GM21515 (cell line): ENCODE data around the gene OR2T27.
A peak's percentile ranks its signal among the peaks of the same experiment; 100 is the strongest.
"Not testable (repeated sequence)": the region's sequence is repeated elsewhere in the genome, so short reads cannot be mapped to it uniquely, and the experiment has no call there.

ENCODE experiments used
- ATAC-seq: cut with Tn5 transposase; IDR thresholded peaks from one replicate; pipeline ENCODE4 v1.9.1; 2021; ENCODE audit not compliant: unreplicated experiment

The OR2T27 gene, protein sequence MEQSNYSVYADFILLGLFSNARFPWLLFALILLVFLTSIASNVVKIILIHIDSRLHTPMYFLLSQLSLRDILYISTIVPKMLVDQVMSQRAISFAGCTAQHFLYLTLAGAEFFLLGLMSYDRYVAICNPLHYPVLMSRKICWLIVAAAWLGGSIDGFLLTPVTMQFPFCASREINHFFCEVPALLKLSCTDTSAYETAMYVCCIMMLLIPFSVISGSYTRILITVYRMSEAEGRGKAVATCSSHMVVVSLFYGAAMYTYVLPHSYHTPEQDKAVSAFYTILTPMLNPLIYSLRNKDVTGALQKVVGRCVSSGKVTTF

GRCh38 chr1:248655354-248655753 lies at the start of gene OR2T27:
OR2T27 (minus strand) TSS chr1:248655528; CDS start chr1:248650884, 4,644 bp downstream.
- ATAC-seq: peak; percentile 82

- no peak for ATAC-seq
Measured at GRCh38 chr1:248704606-248705005, 49.3 kb upstream of the OR2T27 start.

DNA sequence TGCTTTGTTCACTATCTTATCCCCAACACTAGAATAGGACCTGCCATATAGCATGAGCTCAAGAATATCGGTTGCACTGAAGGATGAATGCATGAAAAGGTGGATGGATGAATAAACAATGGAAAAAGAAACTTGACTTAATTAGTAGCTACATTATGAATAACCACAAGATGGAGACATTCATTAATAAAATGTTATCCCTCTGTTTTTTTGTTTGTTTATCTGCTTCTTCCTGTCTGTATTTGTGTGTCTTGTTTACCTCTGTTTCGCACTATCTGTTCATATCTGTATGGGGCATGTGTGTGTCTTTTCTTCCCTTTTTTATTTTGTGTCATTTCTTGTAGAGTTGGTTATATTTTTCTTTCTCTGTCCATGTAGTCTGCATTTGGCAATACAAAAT lies 48.3 kb upstream of the OR2T27 start:
- ATAC-seq: no peak

GRCh38 chr1:248702714-248703113 lies 47.4 kb upstream of the OR2T27 start, which contains the start of gene OR14I1:
OR14I1 (minus strand) TSS chr1:248702766.
- no peak for ATAC-seq

GRCh38 chr1:248699099-248699498 lies 43.8 kb upstream of the OR2T27 start:
- ATAC-seq: no peak

- no peak for ATAC-seq
Measured at GRCh38 chr1:248697907-248698306, 42.6 kb upstream of the OR2T27 start.

DNA sequence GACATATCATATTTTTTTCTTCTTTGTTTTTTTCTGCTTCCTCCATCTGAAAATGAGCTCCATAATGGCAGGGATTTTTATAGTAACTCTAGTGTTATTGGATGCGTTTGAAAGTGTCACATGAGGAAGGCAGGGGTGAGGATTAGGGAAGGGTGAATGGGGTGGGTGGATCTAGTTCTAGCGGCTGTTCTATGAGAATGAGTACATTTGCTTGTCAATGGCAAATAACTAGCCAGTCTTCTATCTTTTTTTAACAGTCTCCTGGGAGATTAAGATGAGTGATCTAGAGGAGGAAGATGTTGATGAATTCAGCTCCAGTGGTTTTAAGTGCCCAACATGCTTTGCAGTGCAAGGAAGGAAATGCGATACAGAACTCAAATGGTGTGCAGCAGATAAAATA lies 41.4 kb upstream of the OR2T27 start:
- no peak for ATAC-seq

- ATAC-seq: no peak
Measured at GRCh38 chr1:248696261-248696660, 40.9 kb upstream of the OR2T27 start.

DNA sequence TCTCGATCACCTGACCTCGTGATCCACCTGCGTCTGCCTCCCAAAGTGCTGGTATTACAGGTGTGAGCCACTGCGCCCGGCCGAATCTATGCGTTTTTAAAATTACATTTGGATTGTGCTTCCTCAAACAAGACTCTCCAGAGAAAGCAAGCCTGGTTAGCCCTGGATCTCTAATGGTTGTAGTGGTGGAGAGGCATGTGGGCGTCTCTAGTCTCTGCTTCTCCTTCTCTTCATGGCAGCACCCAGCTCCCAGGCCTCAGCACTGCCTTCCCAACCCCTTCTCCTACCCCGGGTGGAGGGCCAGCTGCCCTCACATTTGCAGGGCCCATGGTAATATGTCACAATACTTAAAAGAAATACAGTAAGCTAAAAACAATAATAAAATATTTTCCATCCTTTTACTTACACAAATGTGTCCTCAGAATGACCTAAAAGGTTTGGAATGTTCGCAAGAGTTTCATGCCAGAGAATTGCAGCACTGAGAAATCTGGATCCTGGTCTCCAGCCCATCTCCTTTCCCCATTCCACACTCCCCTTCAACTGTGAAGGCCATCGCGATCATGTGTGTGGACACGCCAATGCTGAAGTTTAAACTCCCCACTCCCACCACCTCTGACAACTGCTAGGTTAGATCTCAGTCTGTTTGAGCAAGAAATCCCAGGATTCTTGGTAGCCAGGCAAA lies 40.3 kb upstream of the OR2T27 start:
- ATAC-seq: no peak

DNA sequence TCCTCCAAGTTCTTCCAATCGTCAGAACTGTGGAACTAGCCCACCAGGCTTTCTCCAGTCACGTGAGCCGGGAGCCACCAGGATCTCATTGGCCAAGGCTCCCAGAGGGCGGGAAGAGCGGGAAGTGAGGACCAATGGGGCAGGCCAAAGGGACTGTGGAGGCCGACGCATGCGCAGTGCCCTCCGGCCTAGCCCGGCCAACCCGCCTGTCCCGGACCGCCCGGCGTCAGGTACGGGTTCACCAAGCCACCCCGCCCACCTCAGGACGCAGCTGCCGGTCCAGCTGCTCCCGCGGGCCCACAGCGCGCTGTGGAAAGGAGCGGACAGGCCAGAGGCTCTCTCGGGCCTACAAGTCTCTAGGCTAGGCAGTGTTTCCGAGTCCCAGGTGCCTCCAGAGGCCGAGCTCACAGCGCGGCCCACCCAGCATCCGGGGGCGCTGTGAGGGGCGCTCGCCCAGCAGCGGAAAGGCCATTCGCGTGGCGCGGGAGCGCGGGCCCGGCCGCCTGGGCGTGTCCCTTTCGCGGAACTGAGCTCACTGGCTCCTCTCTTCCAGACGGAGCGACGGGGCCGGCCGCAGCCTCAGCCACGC lies 36.3 kb upstream of the OR2T27 start:
- no peak for ATAC-seq

- ATAC-seq: peak; percentile 65
Measured at GRCh38 chr1:248688527-248689298, 33.4 kb upstream of the OR2T27 start.

DNA sequence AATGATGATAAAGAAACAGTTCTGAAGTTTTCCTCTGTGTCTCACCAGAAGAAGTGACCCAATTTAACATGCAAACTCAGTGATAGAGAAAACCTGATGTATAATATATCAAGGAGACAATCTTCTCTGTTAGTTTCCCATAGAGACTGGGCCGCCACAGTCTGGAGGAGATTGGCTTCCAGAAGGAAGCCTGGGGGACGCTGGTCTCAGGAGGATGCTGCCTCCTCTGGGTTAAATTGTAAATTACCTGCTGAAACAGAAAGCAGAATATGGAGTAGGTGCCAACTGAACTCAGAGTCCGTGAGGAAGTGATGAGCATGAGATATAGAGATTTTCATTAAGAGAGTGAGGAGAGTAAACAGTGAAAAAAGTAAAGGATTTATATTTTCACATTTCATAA lies 31.5 kb upstream of the OR2T27 start:
- ATAC-seq: peak; percentile 83

- ATAC-seq: no peak
Measured at GRCh38 chr1:248681651-248682050, 26.3 kb upstream of the OR2T27 start.

DNA sequence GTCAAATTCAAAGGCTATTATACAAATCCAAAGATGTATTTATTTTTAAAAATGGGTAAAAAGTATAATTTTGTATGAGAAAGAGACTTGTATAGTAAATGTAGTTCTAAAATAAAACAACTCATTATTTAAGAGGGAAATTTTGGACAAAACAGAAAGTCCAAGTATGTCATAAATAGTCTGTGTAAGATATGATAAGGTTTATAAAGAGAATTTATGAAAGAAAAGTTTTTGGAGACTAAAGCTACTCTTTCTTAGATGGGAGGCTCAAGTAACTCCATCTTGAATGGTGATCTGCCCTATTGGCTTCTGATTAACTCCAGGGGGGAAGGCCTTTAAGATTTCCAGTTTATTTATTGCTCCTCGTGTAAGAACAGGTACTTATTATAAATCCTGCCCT lies 14.7 kb upstream of the OR2T27 start:
- no peak for ATAC-seq

- ATAC-seq: peak; percentile 97
Measured at GRCh38 chr1:248663453-248664328, 8.4 kb upstream of the OR2T27 start.

DNA sequence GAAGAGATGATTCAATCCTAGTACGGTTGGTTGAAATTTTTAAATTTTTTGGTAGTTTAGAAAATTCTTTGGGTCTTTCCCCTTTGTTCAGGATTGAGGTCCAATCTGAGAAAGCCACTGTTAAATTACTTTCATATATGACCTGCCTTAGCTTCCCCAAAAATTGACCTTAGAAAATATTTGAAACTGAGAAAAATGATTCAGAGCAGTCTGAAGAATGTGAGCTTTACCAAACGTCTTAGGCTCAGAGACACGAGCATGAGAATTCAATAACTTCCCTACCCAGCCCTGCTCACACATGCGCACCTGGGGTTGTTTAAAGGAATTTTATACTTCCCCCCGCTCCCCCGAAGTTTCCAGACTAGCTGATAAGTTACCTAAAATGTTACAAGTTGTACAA lies 1.5 kb upstream of the OR2T27 start:
- ATAC-seq: peak; percentile 45

DNA sequence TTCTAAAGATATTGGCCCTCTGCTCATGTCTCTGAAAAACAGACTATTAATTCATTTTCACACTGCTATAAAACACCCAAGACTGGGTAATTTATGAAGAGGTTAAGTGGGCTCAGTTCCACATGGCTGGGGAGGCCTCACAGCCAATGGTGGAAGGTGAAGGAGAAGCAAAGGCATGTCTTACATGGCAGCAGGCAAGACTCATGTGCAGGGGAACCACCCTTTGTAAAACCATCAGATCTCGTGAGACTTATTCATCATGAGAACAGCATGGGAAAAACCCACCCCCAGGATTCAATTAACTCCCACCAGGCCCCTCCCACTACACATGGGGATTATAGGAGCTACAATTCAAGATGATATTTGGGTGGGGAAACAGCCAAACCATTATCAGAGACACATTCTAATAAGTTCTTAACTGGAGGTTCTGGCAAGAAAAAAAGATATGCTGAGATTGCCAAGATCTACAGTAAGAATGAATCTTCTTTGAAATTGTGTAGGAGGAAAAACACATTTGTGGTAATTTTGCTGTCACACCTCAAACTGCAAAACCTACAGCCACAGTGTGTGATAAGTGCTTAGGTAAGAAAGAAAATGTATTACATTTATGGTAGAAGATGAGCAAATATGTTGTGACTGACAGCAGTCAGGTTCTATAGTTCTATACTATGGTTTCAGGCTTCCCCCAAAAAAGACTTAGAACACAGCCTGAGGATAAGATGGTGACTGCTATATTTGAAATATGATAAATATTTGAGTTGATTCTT lies 6.4 kb downstream of the OR2T27 start:
- ATAC-seq: not testable (repeated sequence)

DNA sequence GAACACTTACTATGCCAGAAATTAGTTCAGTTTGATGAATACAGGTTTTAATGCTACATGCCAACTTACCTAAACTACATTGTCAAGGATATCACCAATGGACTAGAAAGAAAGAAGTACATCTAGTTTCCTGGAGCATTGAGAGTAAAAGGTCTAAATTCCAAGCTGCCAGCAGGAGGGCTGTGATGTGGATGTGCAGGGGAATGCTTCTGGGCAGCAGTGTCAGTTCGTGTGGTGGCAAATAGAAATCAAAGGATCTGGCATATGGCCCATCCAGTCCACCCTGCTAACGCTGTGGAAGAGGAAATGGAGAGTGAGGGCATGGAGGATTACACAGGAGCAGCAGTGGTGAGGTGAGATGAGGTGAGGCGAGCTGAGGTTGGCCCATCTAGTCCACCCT lies 10.2 kb downstream of the OR2T27 start, which contains the start of gene OR2T35:
Gene OR2T35, minus strand, starts transcription at position 101 of the 400 bp plus-strand sequence. CDS start 6,020 bp downstream, outside the sequence.
- ATAC-seq: not testable (repeated sequence)

DNA sequence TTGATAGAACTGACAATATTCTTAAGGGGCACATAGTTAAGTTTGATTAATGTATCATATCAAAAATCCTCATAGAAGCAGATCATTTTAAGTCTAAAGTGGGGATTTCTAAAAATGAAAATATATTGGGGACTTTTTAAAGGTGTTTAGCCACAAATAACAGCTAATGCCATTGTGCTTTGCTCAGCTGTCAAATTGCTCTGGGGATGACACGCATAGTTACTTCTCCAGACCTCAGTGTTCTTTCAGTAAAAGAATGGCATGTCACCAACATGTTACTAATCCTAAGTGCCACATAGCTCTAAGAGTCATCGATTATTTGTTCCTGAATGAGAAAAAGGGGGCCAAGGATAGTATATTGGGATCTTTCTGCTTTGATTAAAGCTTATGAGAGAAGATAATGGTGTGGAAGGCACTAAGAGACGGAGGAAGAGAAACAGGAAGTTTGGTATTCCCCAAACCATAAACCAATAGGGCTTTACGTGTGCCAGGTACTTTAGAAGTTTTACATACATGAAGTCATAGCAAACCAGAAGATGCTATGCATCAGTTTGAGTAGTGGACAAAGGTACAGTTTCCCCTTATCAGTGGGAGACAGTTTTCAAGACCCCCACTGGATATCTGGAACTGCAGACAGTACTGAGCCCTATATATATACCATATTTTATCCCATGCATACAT lies 12.2 kb downstream of the OR2T27 start:
- ATAC-seq: peak; percentile 60
